K562 (cell line): ENCODE measurements around the gene SPPL2C. TPM values are rescaled to one million over a fixed set of nuclear protein-coding genes. Genes with fewer than 3 reads are reported as not detected.
A peak's percentile ranks its signal among the peaks of the same experiment; 100 is the strongest.

ENCODE experiments used
- ATAC-seq: fragments of 200-7000 bp; cut with Tn5 transposase; 3 replicates; pipeline ENCODE4 v1.9.1; 2020; ENCODE audit warnings: moderate library complexity
- BruUV-seq: library from RNA; stranded (reverse); fragments of 400-500 nt; replicated peaks from 2 replicates; lab custom pipeline; 2021; lab: Mats Ljungman, UMichigan
- CTCF ChIA-PET: fragments of 300-600 bp; formaldehyde crosslinking; extraction: SDS; loops from one replicate; lab custom pipeline; 2021; ENCODE audit warnings: low intra/inter-chr PET ratio; lab: Yijun Ruan, JAX
- POLR2A ChIA-PET: fragments of 300-600, 350-650 bp; sonication (Branson Sonifier 250); formaldehyde crosslinking; extraction: SDS; loops from one replicate; lab custom pipeline; 2021; ENCODE audit warnings: antibody characterized with exemption, inconsistent platforms; lab: Yijun Ruan, JAX
- DNase-seq, 4 experiments: peaks; one replicate each; pipeline versions ENCODE4 v3.0.0 to v3.0.0-alpha.2; 2011 to 2018; ENCODE audit warnings: low spot score in 3 of 4, mixed read lengths in 3 of 4; ENCODE audit errors: extremely low read depth in 1 of 4
- FAIRE-seq: peaks from 2 replicates; lab custom pipeline; 2011; peaks lifted over from hg19 to GRCh38; lab: Jason Lieb, UNC
- H2AFZ ChIP-seq: 2 replicates; pipeline ENCODE4 v1.6.0; 2011; ENCODE audit warnings: low read depth, low read length, control low read depth, inconsistent platforms
- H3K27ac ChIP-seq: fragments of 200-600 bp; 3 replicates; pipeline ENCODE4 v1.8.0; 2011; ENCODE audit warnings: low read depth, mild to moderate bottlenecking, control low read depth, inconsistent platforms, low read length, moderate library complexity, mixed read lengths; ENCODE audit errors: extremely low read depth
- H3K27me3 ChIP-seq, 2 experiments: fragments of 300-600 bp in 1 of 2; 2 replicates in 1 of 2; 3 replicates in 1 of 2; pipeline versions ENCODE4 v1.6.0 to v1.8.0; 2011; ENCODE audit warnings: inconsistent platforms in 2 of 2, low read length in 2 of 2, mild to moderate bottlenecking in 1 of 2, mixed read lengths in 1 of 2, moderate library complexity in 1 of 2; ENCODE audit not compliant: control insufficient read depth in 2 of 2, insufficient read depth in 2 of 2
- H3K36me3 ChIP-seq: fragments of 300-600 bp; 3 replicates; pipeline ENCODE4 v1.8.0; 2011; ENCODE audit warnings: mild to moderate bottlenecking, low read length, inconsistent platforms; ENCODE audit not compliant: control insufficient read depth, insufficient read depth
- H3K4me1 ChIP-seq, 2 experiments: fragments of 200-600 bp in 1 of 2; replicated peaks in 1 of 2; 2 replicates in 1 of 2; 3 replicates in 1 of 2; pipeline versions ENCODE4 v1.5.1 to v1.8.0; 2011; ENCODE audit warnings: inconsistent platforms in 2 of 2, low read length in 2 of 2, mild to moderate bottlenecking in 1 of 2, mixed read lengths in 1 of 2, moderate library complexity in 1 of 2; ENCODE audit not compliant: control insufficient read depth in 2 of 2, insufficient read depth in 2 of 2
- H3K4me2 ChIP-seq: 2 replicates; pipeline ENCODE4 v1.6.1; 2011; ENCODE audit warnings: low read length, control low read depth, inconsistent platforms, mixed read lengths; ENCODE audit not compliant: insufficient read depth
- H3K4me3 ChIP-seq: fragments of 200-600 bp; sonication (generic), shearing (Covaris generic); 2 replicates; pipeline ENCODE4 v1.5.1; 2016; ENCODE audit warnings: control low read depth, inconsistent platforms
- H3K79me2 ChIP-seq: fragments of 200-600 bp; 3 replicates; pipeline ENCODE4 v1.8.0; 2011; ENCODE audit warnings: low read length, inconsistent platforms; ENCODE audit not compliant: control insufficient read depth, insufficient read depth
- H3K9ac ChIP-seq, 2 experiments: 2 replicates each; pipeline versions ENCODE4 v1.6.0 to v1.6.1; 2011; ENCODE audit warnings: low read depth in 2 of 2, low read length in 2 of 2, control low read depth in 1 of 2, inconsistent platforms in 1 of 2, mild to moderate bottlenecking in 1 of 2, mixed read lengths in 1 of 2; ENCODE audit not compliant: insufficient read depth in 1 of 2
- H3K9me1 ChIP-seq: one replicate; pipeline ENCODE4 v1.6.0; 2011; ENCODE audit warnings: inconsistent platforms, mild to moderate bottlenecking, low read length, moderate library complexity; ENCODE audit not compliant: control insufficient read depth, insufficient read depth
- H3K9me3 ChIP-seq: replicated peaks from 2 replicates; pipeline ENCODE4 v1.5.1; 2011; ENCODE audit warnings: low read depth, low read length, inconsistent platforms; ENCODE audit not compliant: control insufficient read depth, insufficient read depth
- H4K20me1 ChIP-seq: replicated peaks from 2 replicates; pipeline ENCODE4 v1.6.1; 2011; ENCODE audit warnings: low read length, inconsistent platforms, mixed read lengths; ENCODE audit not compliant: control insufficient read depth, insufficient read depth
- ATF4 ChIP-seq: fragments of 450-650 bp; formaldehyde crosslinking; IDR thresholded peaks from 2 replicates; pipeline ENCODE4 v1.4.0; 2022; ENCODE audit warnings: mild to moderate bottlenecking, moderate library complexity
- CUX1 ChIP-seq: fragments of 200-800 bp; sonication (Bioruptor generic); IDR thresholded peaks from 2 replicates; pipeline ENCODE4 v1.6.1; 2016; ENCODE audit warnings: missing genetic modification characterization, missing compliant biosample characterization
- DIDO1 ChIP-seq: fragments of 450-650 bp; IDR thresholded peaks from 2 replicates; pipeline ENCODE4 v1.6.1; 2016; ENCODE audit warnings: low read depth, missing biosample characterization, missing genetic modification characterization
- ELK1 ChIP-seq: sonication (generic); formaldehyde crosslinking; IDR thresholded peaks from 2 replicates; pipeline ENCODE4 v1.8.1; 2022; ENCODE audit warnings: missing genetic modification reagents
- MED1 ChIP-seq: sonication (generic); formaldehyde crosslinking; IDR thresholded peaks from 2 replicates; pipeline ENCODE4 v1.8.1; 2023; ENCODE audit warnings: missing genetic modification reagents, borderline replicate concordance
- PHB2 ChIP-seq: fragments of 450-650 bp; IDR thresholded peaks from 2 replicates; pipeline ENCODE4 v1.6.1; 2017; ENCODE audit warnings: low read depth
- WGBS: fragments of 100-300 bp; shearing (Covaris generic); methylation state at CpG from one replicate; pipeline ENCODE4 v1.1.6; 2016; ENCODE audit warnings: low coverage, mixed read lengths; ENCODE audit not compliant: insufficient coverage; ENCODE audit errors: missing lambda C conversion rate; 5-methylcytosine and 5-hydroxymethylcytosine counted together
- in situ Hi-C: fragments of 300-500 bp; cut with MboI; formaldehyde crosslinking; loops from 4 replicates; pipeline ENCODE4 v1.15.0; 2018; ENCODE audit warnings: inconsistent platforms, mixed read lengths
- intact Hi-C: fragments of 100-400 bp; cut with micrococcal nuclease; formaldehyde crosslinking; loops from 2 replicates; pipeline ENCODE4 v1.14.2; 2022
- polyA plus RNA-seq, 8 experiments: library from polyadenylated mRNA; depleted of rRNA in 4 of 8; stranded (reverse) in 5 of 8; unstranded in 3 of 8; fragments of >200 nt; fragmentation: Nextera tagmentation in 2 of 8; fragmentation: Illumina TruSeq in 1 of 8; extraction: Ambion mirVana in 2 of 8; extraction: Trizol in 1 of 8; gene quantifications; 2 replicates each; pipeline versions ENCODE4 v1.2.1 to v1.2.3, GENCODE V29; 2011 to 2014; ENCODE audit warnings: inconsistent platforms in 1 of 8, missing spikeins in 1 of 8
- total RNA-seq, 7 experiments: library from RNA; depleted of rRNA in 6 of 7; stranded (reverse); fragments of >200 nt in 6 of 7; fragmentation: Illumina TruSeq in 2 of 7; extraction: Trizol in 2 of 7; gene quantifications; 2 replicates each; pipeline versions ENCODE4 v1.2.1 to v1.2.3, GENCODE V29; 2011 to 2021; ENCODE audit warnings: low replicate concordance in 1 of 7

Gene SPPL2C
- total and polyA plus RNA-seq, 9 of the 15 experiments (the other 6 are each of a cell fraction or from before 2014, with no cell fraction given) = not detected

GRCh38 chr17:45836047-45837044 lies 8.3 kb upstream of the SPPL2C start:
- ChIA-PET CTCF (no interaction called here), POLR2A (interaction anchor here (0.6 kb wide), 3 partner anchors 8 to 687 kb away, joined by 3 read pairs; no protein-coding TSS in a partner anchor)
- in situ Hi-C loops (loop anchor here (25.0 kb wide), 1 partner anchor 424 kb away; no protein-coding TSS in a partner anchor), intact Hi-C loops (no loop called here)
- peaks cover 3% of the 10 kb centered on the region for H3K9me1 ChIP-seq
- peaks cover 4 to 56% of the 10 kb centered on the region in 2 experiments; a peak in 3 of 5 replicates for H3K27me3 ChIP-seq
- no peak overlapping the region for H3K27ac ChIP-seq
- H3K4me2 ChIP-seq = no peak overlapping the region
- peak; percentile 16; the same call in 2 of the 3 replicates for ATAC-seq
- no peak for FAIRE-seq
- BruUV-seq = no TSS peak
- peaks cover 0 to 4% of the 10 kb centered on the region in 2 experiments; a peak in 2 of 5 replicates for H3K4me1 ChIP-seq
- no peaks in the 10 kb centered on the region for H3K79me2 ChIP-seq
- H3K9me3 ChIP-seq = no peaks in the 10 kb centered on the region
- no peak for TF ChIP-seq MED1 (CRISPR knock-in tag)
- no peak for TF ChIP-seq DIDO1 (tag)
- TF ChIP-seq PHB2 = no peak
- no peak for TF ChIP-seq ELK1 (CRISPR knock-in tag)
- TF ChIP-seq ATF4 (CRISPR knock-in tag) = no peak
- TF ChIP-seq CUX1 (CRISPR knock-in tag) = no peak
- no peak for DNase-seq
- H3K9ac ChIP-seq = no peak overlapping the region
- no peaks in the 10 kb centered on the region for H3K36me3 ChIP-seq
- H2AFZ ChIP-seq = no peak overlapping the region
- no peak overlapping the region for H3K4me3 ChIP-seq
- WGBS = 2% methylated on average over 17 of the region's 20 CpGs
- peaks cover 10% of the 10 kb centered on the region for H4K20me1 ChIP-seq
